Prostate gland (tissue), 2 donors: ENCODE measurements around the gene OSBPL7.

Experiments used
- CTCF ChIP-seq, 4 experiments: fragments of 200-600 bp in 2 of 4; fragments of 450-650 bp in 2 of 4; sonication (generic) in 2 of 4; IDR thresholded peaks; 1 replicate in 3 of 4; 2 replicates in 1 of 4; pipeline ENCODE4 v1.5.1; 2016 to 2019; ENCODE audit warnings: antibody characterized with exemption in 4 of 4, mild to moderate bottlenecking in 2 of 4, moderate library complexity in 2 of 4
- POLR2A ChIP-seq: fragments of 450-650 bp; IDR thresholded peaks from one replicate; pipeline ENCODE4 v1.6.1; 2016; ENCODE audit warnings: antibody characterized with exemption, mild to moderate bottlenecking
- POLR2AphosphoS5 ChIP-seq: sonication (generic); formaldehyde crosslinking; IDR thresholded peaks from one replicate; pipeline ENCODE4 v1.6.1; 2017; ENCODE audit warnings: antibody characterized with exemption

GRCh38 chr17:47774331-47774730 is 47.3 kb downstream of the OSBPL7 start:
- TF ChIP-seq POLR2A (no peak), CTCF (IDR thresholded peaks at IDR 0.05) (no peak), POLR2AphosphoS5 (no peak)
